Activated naive CD8-positive, alpha-beta T cell (primary cell): ENCODE data around the gene PSTPIP2.
"Not testable (repeated sequence)": the region's sequence is repeated elsewhere in the genome, so short reads cannot be mapped to it uniquely, and the experiment has no call there.

Source experiments
- H3K27ac Mint-ChIP-seq: one replicate; pipeline ENCODE4 v1.8.0; 2021; ENCODE audit warnings: mixed read lengths
- H3K27me3 Mint-ChIP-seq: one replicate; pipeline ENCODE4 v1.8.0; 2021; ENCODE audit warnings: mixed read lengths
- H3K36me3 Mint-ChIP-seq: one replicate; pipeline ENCODE4 v1.8.0; 2021; ENCODE audit warnings: mixed read lengths
- H3K4me1 Mint-ChIP-seq: one replicate; pipeline ENCODE4 v1.8.0; 2021; ENCODE audit warnings: low read depth, mixed read lengths
- H3K4me3 Mint-ChIP-seq: one replicate; pipeline ENCODE4 v1.8.0; 2021; ENCODE audit warnings: mild to moderate bottlenecking, mixed read lengths
- H3K9me3 Mint-ChIP-seq: one replicate; pipeline ENCODE4 v1.8.0; 2021; ENCODE audit warnings: low read depth, mixed read lengths

Gene PSTPIP2

GRCh38 chr18:46071653-46072375, at the start of gene PSTPIP2:
Gene PSTPIP2, minus strand, starts transcription at chr18:46072260. Its CDS starts 72 bp downstream, at chr18:46072188.
- Mint-ChIP-seq H3K27me3 (no peaks in the 10 kb centered on the region), H3K9me3 (no peaks in the 10 kb centered on the region), H3K4me1 (peaks cover 36% of the 10 kb centered on the region), H3K36me3 (no peaks in the 10 kb centered on the region), H3K27ac (peak within 1 kb of the TSS; percentile 68), H3K4me3 (peak within 1 kb of the TSS; percentile 87)

- Mint-ChIP-seq H3K4me1 (peaks cover 11% of the 10 kb centered on the region), H3K27me3 (no peaks in the 10 kb centered on the region), H3K36me3 (peaks cover 17% of the 10 kb centered on the region), H3K27ac (no peak overlapping the region), H3K9me3 (no peaks in the 10 kb centered on the region), H3K4me3 (no peak overlapping the region)
Observed at GRCh38 chr18:46113751-46114150, 41.7 kb upstream of the PSTPIP2 start.

GRCh38 chr18:46110406-46110805, 38.3 kb upstream of the PSTPIP2 start:
- H3K4me3 Mint-ChIP-seq: no peak overlapping the region
- H3K27ac Mint-ChIP-seq: no peak overlapping the region
- H3K4me1 Mint-ChIP-seq: peaks cover 26% of the 10 kb centered on the region
- no peaks in the 10 kb centered on the region for H3K9me3 Mint-ChIP-seq
- H3K27me3 Mint-ChIP-seq: no peaks in the 10 kb centered on the region
- H3K36me3 Mint-ChIP-seq: peaks cover 10% of the 10 kb centered on the region

GRCh38 chr18:46109386-46109785, 37.3 kb upstream of the PSTPIP2 start:
- H3K9me3 Mint-ChIP-seq: no peaks in the 10 kb centered on the region
- H3K4me3 Mint-ChIP-seq: no peak overlapping the region
- H3K27me3 Mint-ChIP-seq: no peaks in the 10 kb centered on the region
- H3K4me1 Mint-ChIP-seq: peaks cover 33% of the 10 kb centered on the region
- H3K27ac Mint-ChIP-seq: no peak overlapping the region
- peaks cover 8% of the 10 kb centered on the region for H3K36me3 Mint-ChIP-seq

GRCh38 chr18:46104128-46104911, 32.3 kb upstream of the PSTPIP2 start, which contains the start of gene HAUS1:
Gene HAUS1, plus strand, starts transcription at chr18:46104385. Its CDS starts 27 bp downstream, at chr18:46104412.
- Mint-ChIP-seq H3K27ac (peak within 1 kb of the TSS; percentile 91), H3K9me3 (no peaks in the 10 kb centered on the region), H3K36me3 (peaks cover 2% of the 10 kb centered on the region), H3K4me3 (peak within 1 kb of the TSS; percentile 97), H3K27me3 (no peaks in the 10 kb centered on the region), H3K4me1 (peaks cover 34% of the 10 kb centered on the region)

GRCh38 chr18:46099463-46099862, 27.4 kb upstream of the PSTPIP2 start:
- H3K27ac Mint-ChIP-seq: no peak overlapping the region
- no peaks in the 10 kb centered on the region for H3K27me3 Mint-ChIP-seq
- H3K4me3 Mint-ChIP-seq: no peak overlapping the region
- peaks cover 5% of the 10 kb centered on the region for H3K36me3 Mint-ChIP-seq
- H3K4me1 Mint-ChIP-seq: peaks cover 30% of the 10 kb centered on the region
- H3K9me3 Mint-ChIP-seq: no peaks in the 10 kb centered on the region

- Mint-ChIP-seq H3K27me3 (no peaks in the 10 kb centered on the region), H3K27ac (peak overlapping the region; percentile 99), H3K4me1 (peaks cover 29% of the 10 kb centered on the region), H3K9me3 (no peaks in the 10 kb centered on the region), H3K36me3 (peaks cover 7% of the 10 kb centered on the region), H3K4me3 (peak overlapping the region; percentile 98)
Observed at GRCh38 chr18:46098616-46098933, 26.5 kb upstream of the PSTPIP2 start.

- H3K9me3 Mint-ChIP-seq: no peaks in the 10 kb centered on the region
Observed at GRCh38 chr18:46097801-46098615, 25.9 kb upstream of the PSTPIP2 start, which contains the start of gene ATP5F1A. Gene ATP5F1A, minus strand, starts transcription at chr18:46098296. Its CDS starts 65 bp downstream, at chr18:46098231.

GRCh38 chr18:46097431-46097800, 25.4 kb upstream of the PSTPIP2 start:
- Mint-ChIP-seq H3K4me1 (peaks cover 28% of the 10 kb centered on the region), H3K27ac (peak overlapping the region; percentile 99), H3K9me3 (no peaks in the 10 kb centered on the region), H3K27me3 (no peaks in the 10 kb centered on the region), H3K4me3 (peak overlapping the region; percentile 98), H3K36me3 (peaks cover 7% of the 10 kb centered on the region)

More at GRCh38 chr18:46097801-46098615, 25.9 kb upstream of the PSTPIP2 start, which contains the start of gene ATP5F1A:
- Mint-ChIP-seq H3K4me3 (peak within 1 kb of the TSS; percentile 98), H3K36me3 (peaks cover 7% of the 10 kb centered on the region), H3K4me1 (peaks cover 28% of the 10 kb centered on the region), H3K27ac (peak within 1 kb of the TSS; percentile 99), H3K27me3 (no peaks in the 10 kb centered on the region)

- peaks cover 7% of the 10 kb centered on the region for H3K36me3 Mint-ChIP-seq
- H3K27me3 Mint-ChIP-seq: no peaks in the 10 kb centered on the region
- peaks cover 29% of the 10 kb centered on the region for H3K4me1 Mint-ChIP-seq
- H3K27ac Mint-ChIP-seq: peak overlapping the region; percentile 99
- H3K9me3 Mint-ChIP-seq: no peaks in the 10 kb centered on the region
- H3K4me3 Mint-ChIP-seq: peak overlapping the region; percentile 98
Observed at GRCh38 chr18:46096651-46097300, 24.7 kb upstream of the PSTPIP2 start.

GRCh38 chr18:46095532-46095931, 23.5 kb upstream of the PSTPIP2 start:
- Mint-ChIP-seq H3K27me3 (no peaks in the 10 kb centered on the region), H3K4me1 (peaks cover 40% of the 10 kb centered on the region), H3K9me3 (no peaks in the 10 kb centered on the region), H3K27ac (peak overlapping the region; percentile 41), H3K36me3 (peaks cover 13% of the 10 kb centered on the region), H3K4me3 (peak overlapping the region; percentile 85)

- H3K9me3 Mint-ChIP-seq, H3K27ac Mint-ChIP-seq, H3K27me3 Mint-ChIP-seq, H3K4me3 Mint-ChIP-seq: not testable (repeated sequence)
- H3K36me3 Mint-ChIP-seq: peaks cover 19% of the 10 kb centered on the region
- H3K4me1 Mint-ChIP-seq: peaks cover 19% of the 10 kb centered on the region
Observed at GRCh38 chr18:46088501-46088900, 16.4 kb upstream of the PSTPIP2 start.

GRCh38 chr18:46084431-46084830, 12.4 kb upstream of the PSTPIP2 start:
- H3K36me3 Mint-ChIP-seq: peaks cover 7% of the 10 kb centered on the region
- H3K27me3 Mint-ChIP-seq: no peaks in the 10 kb centered on the region
- H3K27ac Mint-ChIP-seq: no peak overlapping the region
- H3K9me3 Mint-ChIP-seq: no peaks in the 10 kb centered on the region
- H3K4me1 Mint-ChIP-seq: peaks cover 3% of the 10 kb centered on the region
- H3K4me3 Mint-ChIP-seq: no peak overlapping the region

- no peaks in the 10 kb centered on the region for H3K27me3 Mint-ChIP-seq
- no peaks in the 10 kb centered on the region for H3K9me3 Mint-ChIP-seq
- peaks cover 2% of the 10 kb centered on the region for H3K36me3 Mint-ChIP-seq
Observed at GRCh38 chr18:46080156-46080555, 8.1 kb upstream of the PSTPIP2 start.

More at GRCh38 chr18:46080156-46080555, 8.1 kb upstream of the PSTPIP2 start:
- no peaks in the 10 kb centered on the region for H3K4me1 Mint-ChIP-seq
- H3K27ac Mint-ChIP-seq: peak overlapping the region; percentile 0
- no peak overlapping the region for H3K4me3 Mint-ChIP-seq
